Tibial nerve (tissue), 4 donors: ENCODE results near the gene MGLL. TPM values are rescaled to one million over a fixed set of nuclear protein-coding genes. Genes with fewer than 3 reads are reported as not detected.

Experiments
- DNase-seq, 2 donors: peaks; one replicate each; pipeline ENCODE4 v3.0.0-alpha.2; 2019; ENCODE audit warnings: low spot score in 2 of 2
- H3K27ac ChIP-seq, 4 donors: fragments of 200-600 bp; sonication (generic) in 3 of 4; one replicate each; pipeline ENCODE4 v1.5.1; 2017 to 2019; ENCODE audit warnings: mild to moderate bottlenecking in 1 of 4
- H3K27me3 ChIP-seq, 2 donors: fragments of 200-600 bp; sonication (generic) in 1 of 2; one replicate each; pipeline versions ENCODE4 v1.5.1 to v1.6.0; 2017 to 2019
- H3K36me3 ChIP-seq, 3 donors: fragments of 200-600 bp; sonication (generic); one replicate each; pipeline ENCODE4 v1.5.1; 2018 to 2019
- H3K4me1 ChIP-seq, 4 donors: fragments of 200-600 bp; sonication (generic) in 3 of 4; one replicate each; pipeline ENCODE4 v1.5.1; 2017 to 2019
- H3K4me3 ChIP-seq, 4 donors: fragments of 200-600 bp; sonication (generic) in 3 of 4; one replicate each; pipeline ENCODE4 v1.5.1; 2017 to 2019; ENCODE audit warnings: mild to moderate bottlenecking in 1 of 4, moderate library complexity in 1 of 4
- H3K9me3 ChIP-seq, 4 donors: fragments of 200-600 bp; sonication (generic) in 3 of 4; one replicate each; pipeline ENCODE4 v1.5.1; 2017 to 2019
- CTCF ChIP-seq, 5 experiments: fragments of 200-600 bp in 3 of 5; fragments of 450-650 bp in 2 of 5; sonication (generic) in 3 of 5; IDR thresholded peaks; one replicate each; pipeline ENCODE4 v1.5.1; 2016 to 2019; ENCODE audit warnings: antibody characterized with exemption in 5 of 5, mild to moderate bottlenecking in 3 of 5, moderate library complexity in 2 of 5
- EP300 ChIP-seq, 2 donors: sonication (generic); formaldehyde crosslinking; IDR thresholded peaks; one replicate each; pipeline ENCODE4 v1.6.1; 2017; ENCODE audit warnings: antibody characterized with exemption in 2 of 2, mild to moderate bottlenecking in 1 of 2
- POLR2A ChIP-seq, 2 donors: fragments of 450-650 bp; IDR thresholded peaks; one replicate each; pipeline ENCODE4 v1.6.1; 2017; ENCODE audit warnings: antibody characterized with exemption in 2 of 2, mild to moderate bottlenecking in 2 of 2, moderate library complexity in 2 of 2
- WGBS, 2 donors: methylation state at CpG; one replicate each; pipeline ENCODE4 v1.1.5; 2018; 5-methylcytosine and 5-hydroxymethylcytosine counted together
- total RNA-seq, 4 donors: library from RNA; depleted of rRNA; stranded (reverse); fragments of >200 nt; gene quantifications; one replicate each; pipeline ENCODE4 v1.1.0, GENCODE V29; 2016

The MGLL gene
- total RNA-seq, 4 donors from 2014 or later, result 67.5 to 96.6 (median 86.1) TPM

- no peaks in the 10 kb centered on the region for H3K27me3 ChIP-seq
- TF ChIP-seq EP300 (IDR thresholded peaks at IDR 0.05) (no peak), POLR2A (IDR thresholded peaks at IDR 0.05) (no peak), CTCF (IDR thresholded peaks at IDR 0.05) (no peak)
- H3K9me3 ChIP-seq, result no peaks in the 10 kb centered on the region
- DNase-seq, result no peak
- no peaks in the 10 kb centered on the region for H3K36me3 ChIP-seq
- 56 to 63% methylated on average over 4 of the region's 4 CpGs for whole genome bisulfite sequencing, 2 donors
- H3K4me1 ChIP-seq, result peaks cover 0 to 17% (median 0%) of the 10 kb centered on the region in 4 donors
- H3K4me3 ChIP-seq, result no peak overlapping the region
- H3K27ac ChIP-seq, result peak overlapping the region in 2 of 4 donors; percentile 3 to 39
Measured at GRCh38 chr3:127654374-127654773, 167.9 kb downstream of the MGLL start.

- no peak overlapping the region for H3K27ac ChIP-seq
- 62 to 100% methylated on average over 2 to 13 of the region's 13 CpGs for WGBS, 2 donors
- H3K36me3 ChIP-seq, result no peaks in the 10 kb centered on the region
- H3K27me3 ChIP-seq, result no peaks in the 10 kb centered on the region
- H3K4me3 ChIP-seq, result no peak overlapping the region
- H3K9me3 ChIP-seq, result no peaks in the 10 kb centered on the region
- peak in 1 of 2 donors; percentile 50 for DNase-seq
- H3K4me1 ChIP-seq, result peaks cover 0 to 17% (median 0%) of the 10 kb centered on the region in 4 donors
- TF ChIP-seq POLR2A (IDR thresholded peaks at IDR 0.05) (no peak), CTCF (IDR thresholded peaks at IDR 0.05) (peak; percentile 84 to 92 (median 86))
Measured at GRCh38 chr3:127652246-127652995, 169.9 kb downstream of the MGLL start.

- DNase-seq, result no peak
- TF ChIP-seq EP300 (IDR thresholded peaks at IDR 0.05) (no peak), POLR2A (IDR thresholded peaks at IDR 0.05) (no peak), CTCF (IDR thresholded peaks at IDR 0.05) (no peak)
- 79 to 83% methylated on average over 5 to 8 of the region's 8 CpGs for WGBS, 2 donors
Measured at GRCh38 chr3:127651516-127652172, 170.7 kb downstream of the MGLL start.

GRCh38 chr3:127650236-127650635 lies 172.1 kb downstream of the MGLL start:
- Histone ChIP-seq H3K36me3 (no peaks in the 10 kb centered on the region), H3K27ac (no peak overlapping the region), H3K4me1 (peaks cover 0 to 11% (median 0%) of the 10 kb centered on the region in 4 donors), H3K4me3 (no peak overlapping the region), H3K27me3 (no peaks in the 10 kb centered on the region), H3K9me3 (no peaks in the 10 kb centered on the region)
- no peak for TF ChIP-seq EP300 (IDR thresholded peaks at IDR 0.05)
- TF ChIP-seq CTCF (IDR thresholded peaks at IDR 0.05), result no peak
- no peak for TF ChIP-seq POLR2A (IDR thresholded peaks at IDR 0.05)
- DNase-seq, result no peak
- WGBS, 2 donors, result 75 to 79% methylated on average over 4 of the region's 4 CpGs

More at GRCh38 chr3:127651516-127652172, 170.7 kb downstream of the MGLL start:
- no peaks in the 10 kb centered on the region for H3K27me3 ChIP-seq
- H3K36me3 ChIP-seq, result no peaks in the 10 kb centered on the region
- H3K4me1 ChIP-seq, result peaks cover 0 to 17% (median 0%) of the 10 kb centered on the region in 4 donors
- no peak overlapping the region for H3K4me3 ChIP-seq
- H3K27ac ChIP-seq, result no peak overlapping the region
- no peaks in the 10 kb centered on the region for H3K9me3 ChIP-seq

- no peaks in the 10 kb centered on the region for H3K9me3 ChIP-seq
Measured at GRCh38 chr3:127647845-127648204, 174.5 kb downstream of the MGLL start.

More at GRCh38 chr3:127647845-127648204, 174.5 kb downstream of the MGLL start:
- DNase-seq, result no peak
- Histone ChIP-seq H3K27me3 (no peaks in the 10 kb centered on the region), H3K27ac (no peak overlapping the region), H3K4me3 (no peak overlapping the region), H3K36me3 (no peaks in the 10 kb centered on the region), H3K4me1 (peaks cover 0 to 9% (median 0%) of the 10 kb centered on the region in 4 donors)
- TF ChIP-seq CTCF (IDR thresholded peaks at IDR 0.05) (no peak), EP300 (IDR thresholded peaks at IDR 0.05) (no peak), POLR2A (IDR thresholded peaks at IDR 0.05) (no peak)
